ENCODE results near the gene WWC1. TPM values are rescaled to one million over a fixed set of nuclear protein-coding genes. Genes with fewer than 3 reads are reported as not detected.

Gene WWC1
- polyA plus RNA-seq, 4 donors: 22.8 to 65.1 (median 37.9) TPM

DNA sequence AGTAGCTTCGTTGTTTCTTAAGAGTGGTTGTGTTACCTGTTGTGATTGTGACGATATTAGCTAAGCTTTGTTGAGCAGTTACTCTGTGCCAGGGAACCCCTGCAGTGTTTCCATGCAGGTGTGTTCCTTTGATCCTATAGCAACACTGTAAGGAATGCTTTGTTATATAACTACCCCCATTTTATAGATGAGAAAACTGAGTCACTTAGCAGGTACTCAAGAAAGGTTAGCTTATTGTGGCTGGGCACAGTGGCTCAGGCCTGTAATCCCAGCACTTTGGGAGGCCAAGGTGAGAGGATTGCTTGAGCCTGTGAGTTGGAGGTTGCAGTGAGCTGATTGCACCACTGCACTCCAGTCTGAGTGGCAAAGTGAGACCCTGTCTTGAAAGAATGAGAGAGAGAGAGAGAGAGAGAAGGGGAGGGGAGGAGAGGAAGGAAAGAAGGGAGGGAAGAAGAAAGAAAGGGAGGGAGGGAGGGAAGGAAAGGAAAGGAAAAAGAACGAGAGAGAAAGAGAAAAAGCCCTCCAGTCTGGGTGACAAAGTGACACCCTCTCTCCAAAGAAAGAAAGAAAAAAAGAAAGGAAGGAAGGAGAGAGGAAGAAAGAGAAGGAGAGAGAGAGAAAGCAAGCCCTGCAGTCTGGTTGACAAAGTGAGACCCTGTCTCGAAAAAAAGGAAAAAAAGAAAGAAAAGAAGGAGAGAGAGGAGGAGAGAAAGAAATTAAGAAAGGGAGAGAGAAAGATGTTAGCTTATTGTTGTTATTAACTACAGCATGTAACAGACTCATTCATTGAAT is 109.2 kb downstream of the WWC1 start:
- H3K36me3 ChIP-seq (ENCODE audit: control insufficient read depth in 3 of 3, insufficient read depth in 2 of 3, low read depth in 1 of 3, low read length in 3 of 3): peaks cover 0 to 36% (median 9%) of the 10 kb centered on the region in 3 donors
- H3K4me1 ChIP-seq (ENCODE audit: control insufficient read depth in 3 of 3, insufficient read depth in 2 of 3, low read depth in 1 of 3, low read length in 2 of 3): no peaks in the 10 kb centered on the region
- no peaks in the 10 kb centered on the region for H3K27me3 ChIP-seq (ENCODE audit: control insufficient read depth in 3 of 3, insufficient read depth in 3 of 3, low read length in 3 of 3)
- no peak for DNase-seq
- H3K4me3 ChIP-seq (ENCODE audit: low read depth in 1 of 3, low read length in 3 of 3): no peak overlapping the region
- FAIRE-seq: no peak
- 82 to 87% (median 86%) methylated on average over 4 of the region's 4 CpGs for WGBS, 3 donors
- no peaks in the 10 kb centered on the region for H3K9me3 ChIP-seq (ENCODE audit: control insufficient read depth in 2 of 2, insufficient read depth in 1 of 2, low read depth in 1 of 2, low read length in 1 of 2)
- H3K27ac ChIP-seq (ENCODE audit: low read depth in 1 of 3, low read length in 2 of 3): no peak overlapping the region

DNA sequence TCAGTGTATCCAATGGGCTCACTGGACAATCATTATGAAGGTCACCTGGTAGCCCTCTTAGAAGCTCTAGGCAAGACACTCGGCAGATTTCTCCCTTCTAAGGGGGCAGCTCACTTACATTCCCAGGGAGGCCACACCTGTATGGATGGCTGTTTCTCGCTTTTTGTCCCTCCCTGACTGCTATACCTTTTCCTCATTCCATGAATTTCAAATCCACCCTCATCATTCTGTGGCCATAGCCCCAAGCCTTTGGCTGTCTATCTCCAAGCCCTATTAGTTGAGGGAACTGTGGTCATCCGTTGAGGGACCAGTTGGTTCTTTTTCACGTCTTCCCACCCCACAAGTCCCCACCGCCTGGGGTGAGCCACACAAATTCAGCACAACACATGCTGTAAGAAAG is 109.8 kb downstream of the WWC1 start:
- Histone ChIP-seq H3K4me1 (ENCODE audit: control insufficient read depth in 3 of 3, insufficient read depth in 2 of 3, low read depth in 1 of 3, low read length in 2 of 3) (no peaks in the 10 kb centered on the region), H3K27ac (ENCODE audit: low read depth in 1 of 3, low read length in 2 of 3) (no peak overlapping the region), H3K9me3 (ENCODE audit: control insufficient read depth in 2 of 2, insufficient read depth in 1 of 2, low read depth in 1 of 2, low read length in 1 of 2) (no peaks in the 10 kb centered on the region), H3K27me3 (ENCODE audit: control insufficient read depth in 3 of 3, insufficient read depth in 3 of 3, low read length in 3 of 3) (no peaks in the 10 kb centered on the region), H3K36me3 (ENCODE audit: control insufficient read depth in 3 of 3, insufficient read depth in 2 of 3, low read depth in 1 of 3, low read length in 3 of 3) (peaks cover 0 to 36% (median 9%) of the 10 kb centered on the region in 3 donors), H3K4me3 (ENCODE audit: low read depth in 1 of 3, low read length in 3 of 3) (no peak overlapping the region)
- FAIRE-seq: no peak
- DNase-seq: no peak
- WGBS, 3 donors: 71 to 86% (median 76%) methylated on average over 5 of the region's 5 CpGs

DNA sequence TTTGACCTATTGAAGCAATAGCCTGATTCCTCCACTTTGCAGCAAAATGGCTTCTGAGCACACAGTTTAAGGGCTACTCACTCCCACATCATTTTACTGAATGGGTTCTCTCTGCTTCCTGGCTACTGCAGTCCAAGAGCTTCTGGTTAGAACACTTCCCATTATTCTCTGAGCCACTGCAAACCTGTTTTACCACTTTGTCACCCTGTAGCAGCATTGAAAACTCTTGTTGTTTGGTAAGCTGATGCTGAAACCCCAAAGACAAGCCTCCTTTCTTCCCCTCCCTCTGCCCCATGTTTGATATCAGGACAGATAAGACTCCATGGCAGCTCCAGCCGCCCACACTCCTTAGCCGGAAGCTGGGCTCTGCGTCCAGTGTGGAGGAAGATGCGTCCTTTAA is 110.4 kb downstream of the WWC1 start:
- FAIRE-seq: no peak
- H3K4me3 ChIP-seq (ENCODE audit: low read depth in 1 of 3, low read length in 3 of 3): no peak overlapping the region
- 88 to 96% (median 92%) methylated on average over 4 of the region's 4 CpGs for WGBS, 3 donors
- H3K9me3 ChIP-seq (ENCODE audit: control insufficient read depth in 2 of 2, insufficient read depth in 1 of 2, low read depth in 1 of 2, low read length in 1 of 2): no peaks in the 10 kb centered on the region
- DNase-seq: no peak
- H3K4me1 ChIP-seq (ENCODE audit: control insufficient read depth in 3 of 3, insufficient read depth in 2 of 3, low read depth in 1 of 3, low read length in 2 of 3): no peaks in the 10 kb centered on the region
- H3K27me3 ChIP-seq (ENCODE audit: control insufficient read depth in 3 of 3, insufficient read depth in 3 of 3, low read length in 3 of 3): no peaks in the 10 kb centered on the region
- peaks cover 0 to 39% (median 9%) of the 10 kb centered on the region in 3 donors for H3K36me3 ChIP-seq (ENCODE audit: control insufficient read depth in 3 of 3, insufficient read depth in 2 of 3, low read depth in 1 of 3, low read length in 3 of 3)
- H3K27ac ChIP-seq (ENCODE audit: low read depth in 1 of 3, low read length in 2 of 3): no peak overlapping the region

DNA sequence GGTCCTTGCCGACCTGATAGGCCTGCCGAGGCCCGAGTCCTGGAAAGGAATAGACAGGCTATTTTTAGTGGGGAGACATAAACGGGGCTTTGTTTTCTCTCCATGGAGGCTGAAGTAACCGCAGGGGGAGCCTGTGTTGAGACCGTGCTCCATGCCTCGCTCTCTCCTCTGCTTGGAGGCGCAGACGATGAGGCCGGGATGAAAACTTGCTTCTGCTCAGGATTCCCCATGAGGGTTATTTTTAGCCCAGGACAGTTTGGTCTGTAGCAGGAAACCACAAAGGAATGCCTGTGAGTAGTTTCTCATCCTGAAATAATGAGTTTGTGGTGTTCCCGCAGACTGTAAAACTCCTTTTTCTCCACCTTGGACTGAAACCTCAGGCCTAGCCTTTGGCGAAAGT is 112.9 kb downstream of the WWC1 start:
- peaks cover 0 to 44% (median 12%) of the 10 kb centered on the region in 3 donors for H3K36me3 ChIP-seq (ENCODE audit: control insufficient read depth in 3 of 3, insufficient read depth in 2 of 3, low read depth in 1 of 3, low read length in 3 of 3)
- WGBS, 3 donors: 66 to 89% (median 77%) methylated on average over 12 of the region's 12 CpGs
- no peaks in the 10 kb centered on the region for H3K4me1 ChIP-seq (ENCODE audit: control insufficient read depth in 3 of 3, insufficient read depth in 2 of 3, low read depth in 1 of 3, low read length in 2 of 3)
- H3K4me3 ChIP-seq (ENCODE audit: low read depth in 1 of 3, low read length in 3 of 3): no peak overlapping the region
- no peak for DNase-seq
- no peak for FAIRE-seq
- no peaks in the 10 kb centered on the region for H3K27me3 ChIP-seq (ENCODE audit: control insufficient read depth in 3 of 3, insufficient read depth in 3 of 3, low read length in 3 of 3)
- H3K27ac ChIP-seq (ENCODE audit: low read depth in 1 of 3, low read length in 2 of 3): no peak overlapping the region
- no peaks in the 10 kb centered on the region for H3K9me3 ChIP-seq (ENCODE audit: control insufficient read depth in 2 of 2, insufficient read depth in 1 of 2, low read depth in 1 of 2, low read length in 1 of 2)

DNA sequence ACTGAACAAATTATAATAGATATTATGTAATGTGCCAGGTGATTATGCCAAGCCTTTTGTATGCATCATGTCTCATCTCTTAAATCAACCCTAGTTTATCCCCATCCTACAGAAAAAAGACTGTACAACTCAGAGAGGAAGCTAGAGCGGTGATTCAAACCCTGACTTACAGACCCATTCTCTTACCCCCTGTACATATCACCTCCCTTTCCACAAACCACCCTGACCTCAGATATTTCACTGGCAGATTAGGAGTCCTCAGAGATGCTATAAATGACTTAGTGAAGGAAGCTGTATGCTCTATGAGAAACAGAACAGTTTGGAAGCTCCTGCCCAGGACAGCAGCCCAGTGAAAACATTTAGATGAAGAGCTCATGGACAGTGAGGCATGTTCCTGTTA is 115.8 kb downstream of the WWC1 start:
- FAIRE-seq: no peak
- no peak for DNase-seq
- Histone ChIP-seq H3K27ac (ENCODE audit: low read depth in 1 of 3, low read length in 2 of 3) (no peak overlapping the region), H3K4me1 (ENCODE audit: control insufficient read depth in 3 of 3, insufficient read depth in 2 of 3, low read depth in 1 of 3, low read length in 2 of 3) (no peaks in the 10 kb centered on the region), H3K27me3 (ENCODE audit: control insufficient read depth in 3 of 3, insufficient read depth in 3 of 3, low read length in 3 of 3) (no peaks in the 10 kb centered on the region), H3K36me3 (ENCODE audit: control insufficient read depth in 3 of 3, insufficient read depth in 2 of 3, low read depth in 1 of 3, low read length in 3 of 3) (peaks cover 0 to 56% (median 24%) of the 10 kb centered on the region in 3 donors), H3K4me3 (ENCODE audit: low read depth in 1 of 3, low read length in 3 of 3) (no peak overlapping the region), H3K9me3 (ENCODE audit: control insufficient read depth in 2 of 2, insufficient read depth in 1 of 2, low read depth in 1 of 2, low read length in 1 of 2) (no peaks in the 10 kb centered on the region)
- WGBS, 3 donors: 65 to 96% (median 88%) methylated on average over 1 of the region's 1 CpG

DNA sequence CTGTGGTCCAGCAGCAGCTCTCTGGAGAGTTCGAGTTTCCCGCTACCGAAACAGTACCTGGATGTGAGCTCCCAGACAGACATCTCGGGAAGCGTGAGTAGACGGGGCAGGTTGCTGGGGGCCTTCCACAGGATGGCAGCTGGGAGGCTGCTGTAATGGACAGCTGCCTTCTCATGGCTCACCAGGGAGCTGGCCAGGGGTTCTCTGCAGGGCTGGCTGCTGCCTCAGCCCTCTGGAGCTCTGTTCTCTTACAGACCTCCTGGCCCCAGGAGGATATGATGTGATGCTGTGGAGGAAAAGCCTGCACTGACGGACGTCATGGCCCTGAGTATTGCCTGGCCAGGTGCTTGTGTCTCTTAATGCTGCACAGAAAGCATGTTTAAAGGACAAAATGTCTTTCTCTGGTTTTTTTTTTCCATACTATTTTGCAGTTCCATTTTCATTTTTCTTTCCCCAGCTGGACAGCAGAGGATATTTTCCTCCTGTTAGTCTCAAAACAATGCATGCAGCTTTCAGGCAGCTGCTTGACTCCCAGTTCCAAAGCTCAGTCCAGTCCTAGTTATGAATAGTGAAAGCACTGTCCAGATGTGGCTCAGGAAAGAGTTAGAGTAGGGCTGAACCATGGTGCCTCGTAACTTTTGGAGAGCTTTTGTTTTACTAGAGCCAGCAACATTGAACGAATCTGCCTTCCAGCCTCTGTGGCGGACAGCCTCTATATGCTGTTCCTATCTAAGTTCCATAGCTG is 117.3 kb downstream of the WWC1 start:
- H3K36me3 ChIP-seq (ENCODE audit: control insufficient read depth in 3 of 3, insufficient read depth in 2 of 3, low read depth in 1 of 3, low read length in 3 of 3): peaks cover 0 to 56% (median 23%) of the 10 kb centered on the region in 3 donors
- H3K27ac ChIP-seq (ENCODE audit: low read depth in 1 of 3, low read length in 2 of 3): no peak overlapping the region
- WGBS, 3 donors: 78 to 94% (median 90%) methylated on average over 10 to 11 of the region's 11 CpGs
- no peak overlapping the region for H3K4me3 ChIP-seq (ENCODE audit: low read depth in 1 of 3, low read length in 3 of 3)
- no peaks in the 10 kb centered on the region for H3K4me1 ChIP-seq (ENCODE audit: control insufficient read depth in 3 of 3, insufficient read depth in 2 of 3, low read depth in 1 of 3, low read length in 2 of 3)
- DNase-seq: no peak
- no peak for FAIRE-seq
- no peaks in the 10 kb centered on the region for H3K9me3 ChIP-seq (ENCODE audit: control insufficient read depth in 2 of 2, insufficient read depth in 1 of 2, low read depth in 1 of 2, low read length in 1 of 2)
- H3K27me3 ChIP-seq (ENCODE audit: control insufficient read depth in 3 of 3, insufficient read depth in 3 of 3, low read length in 3 of 3): no peaks in the 10 kb centered on the region

DNA sequence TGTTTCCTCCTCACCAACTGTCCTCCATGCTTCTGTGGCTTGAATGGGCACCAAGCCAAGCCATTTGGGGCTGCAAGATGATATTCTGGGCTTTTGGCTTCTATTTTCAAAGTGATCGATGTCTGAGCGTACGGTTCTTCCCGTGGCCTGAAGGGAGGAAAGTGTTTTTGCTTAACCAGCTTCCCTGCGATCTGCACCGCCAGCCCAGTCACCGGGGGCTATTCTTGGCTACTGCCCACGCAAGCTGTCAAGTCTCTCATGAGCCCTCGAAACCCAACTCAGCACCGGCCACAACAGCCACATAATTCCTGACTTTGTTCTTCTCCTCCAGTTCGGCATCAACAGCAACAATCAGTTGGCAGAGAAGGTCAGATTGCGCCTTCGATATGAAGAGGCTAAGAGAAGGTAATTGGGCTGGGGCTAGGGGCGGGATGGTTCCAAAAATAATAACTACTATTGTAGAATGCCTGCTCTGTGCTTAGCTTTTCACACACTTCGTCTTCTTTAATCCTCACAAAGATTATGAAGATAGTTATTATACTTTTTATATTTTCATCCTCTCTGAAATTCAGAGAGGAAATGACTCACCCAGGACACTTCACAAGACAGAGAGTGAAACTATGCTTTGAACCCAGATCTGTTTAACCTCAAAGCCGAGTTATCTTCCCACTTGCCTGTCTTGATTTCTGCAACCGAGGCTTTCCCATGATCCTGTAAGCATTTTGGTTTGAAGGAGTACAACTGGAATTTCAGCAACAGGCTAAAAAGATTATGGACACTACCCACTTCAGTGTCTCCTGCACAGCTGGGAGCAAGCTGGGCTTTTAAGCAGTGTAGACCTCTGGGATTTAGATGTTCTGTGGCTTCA is 118.4 kb downstream of the WWC1 start:
- DNase-seq: no peak
- no peak overlapping the region for H3K4me3 ChIP-seq (ENCODE audit: low read depth in 1 of 3, low read length in 3 of 3)
- H3K36me3 ChIP-seq (ENCODE audit: control insufficient read depth in 3 of 3, insufficient read depth in 2 of 3, low read depth in 1 of 3, low read length in 3 of 3): peaks cover 0 to 56% (median 24%) of the 10 kb centered on the region in 3 donors
- no peaks in the 10 kb centered on the region for H3K4me1 ChIP-seq (ENCODE audit: control insufficient read depth in 3 of 3, insufficient read depth in 2 of 3, low read depth in 1 of 3, low read length in 2 of 3)
- no peak for FAIRE-seq
- no peaks in the 10 kb centered on the region for H3K27me3 ChIP-seq (ENCODE audit: control insufficient read depth in 3 of 3, insufficient read depth in 3 of 3, low read length in 3 of 3)
- 55 to 83% (median 68%) methylated on average over 17 of the region's 17 CpGs for WGBS, 3 donors
- H3K27ac ChIP-seq (ENCODE audit: low read depth in 1 of 3, low read length in 2 of 3): no peak overlapping the region
- H3K9me3 ChIP-seq (ENCODE audit: control insufficient read depth in 2 of 2, insufficient read depth in 1 of 2, low read depth in 1 of 2, low read length in 1 of 2): no peaks in the 10 kb centered on the region

DNA sequence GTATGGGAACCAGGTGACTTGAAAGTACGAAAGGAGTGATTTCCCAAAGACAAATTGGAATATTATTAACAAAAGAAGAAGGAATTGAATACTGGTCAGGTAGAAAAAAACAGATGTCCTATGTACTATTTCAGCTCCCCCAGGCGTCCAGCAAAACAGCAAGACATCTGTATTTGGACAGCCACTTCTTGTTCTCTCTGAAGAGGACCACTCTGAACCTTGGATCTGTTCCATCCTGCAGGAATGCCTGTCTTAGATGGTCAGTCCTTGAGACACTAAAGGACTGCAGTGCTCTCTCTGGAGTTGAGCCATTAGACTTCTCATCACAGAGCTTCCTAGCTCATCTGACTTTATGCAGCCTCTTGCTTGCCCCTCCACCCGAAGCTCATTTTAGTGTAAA is 120.4 kb downstream of the WWC1 start:
- DNase-seq: no peak
- Histone ChIP-seq H3K4me1 (ENCODE audit: control insufficient read depth in 3 of 3, insufficient read depth in 2 of 3, low read depth in 1 of 3, low read length in 2 of 3) (no peaks in the 10 kb centered on the region), H3K27ac (ENCODE audit: low read depth in 1 of 3, low read length in 2 of 3) (no peak overlapping the region), H3K9me3 (ENCODE audit: control insufficient read depth in 2 of 2, insufficient read depth in 1 of 2, low read depth in 1 of 2, low read length in 1 of 2) (no peaks in the 10 kb centered on the region), H3K36me3 (ENCODE audit: control insufficient read depth in 3 of 3, insufficient read depth in 2 of 3, low read depth in 1 of 3, low read length in 3 of 3) (peaks cover 0 to 61% (median 22%) of the 10 kb centered on the region in 3 donors), H3K4me3 (ENCODE audit: low read depth in 1 of 3, low read length in 3 of 3) (no peak overlapping the region), H3K27me3 (ENCODE audit: control insufficient read depth in 3 of 3, insufficient read depth in 3 of 3, low read length in 3 of 3) (no peaks in the 10 kb centered on the region)
- 77 to 89% (median 84%) methylated on average over 3 of the region's 3 CpGs for WGBS, 3 donors
- no peak for FAIRE-seq

All from small intestine (tissue), 7 donors.